ENCODE results near the gene TWNK.
A peak's percentile ranks its signal among the peaks of the same experiment; 100 is the strongest.

- TF ChIP-seq POLR2AphosphoS5 (IDR thresholded peaks at IDR 0.05) (peak; percentile 30), POLR2A (IDR thresholded peaks at IDR 0.05) (peak; percentile 96)
Measured at GRCh38 chr10:100998991-100999741, 11.8 kb downstream of the TWNK start.
